NCI-H2171 (cell line): ENCODE results near the gene CATSPERD.
"Not testable (repeated sequence)": the region's sequence is repeated elsewhere in the genome, so short reads cannot be mapped to it uniquely, and the experiment has no call there.

Experiments used
- DNase-seq: peaks from one replicate; lab custom pipeline; 2025; lab: John Stamatoyannopoulos, UW

The CATSPERD gene

DNA sequence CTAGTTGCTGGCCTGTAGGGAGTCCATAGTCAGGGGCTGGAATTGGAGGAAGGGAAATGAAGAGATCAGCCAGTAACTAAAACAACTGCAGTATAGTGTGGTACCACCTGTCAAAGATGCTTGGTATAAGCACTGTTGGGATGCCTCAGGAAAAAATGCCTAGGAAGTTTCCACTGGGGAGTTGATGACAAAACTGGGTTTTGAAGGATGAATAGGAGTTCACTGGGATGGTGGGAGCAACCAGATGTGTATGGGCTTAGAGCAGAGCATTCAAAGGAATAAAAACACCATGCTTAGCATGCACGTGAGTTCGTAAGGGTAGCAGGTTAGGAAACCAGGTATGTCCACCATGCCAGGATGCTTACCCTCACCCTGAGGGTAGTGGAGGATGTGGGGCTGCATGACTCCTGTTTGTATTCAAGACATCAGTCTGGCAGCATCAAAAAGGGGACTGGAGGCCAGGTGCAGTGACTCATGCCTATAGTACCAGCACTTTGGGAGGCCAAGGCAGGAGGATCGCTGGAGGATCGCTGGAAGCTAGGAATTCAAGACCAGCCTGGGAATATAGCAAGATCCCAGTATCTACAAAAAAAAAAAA is 7.1 kb downstream of the CATSPERD start:
- no peak for DNase-seq

- DNase-seq, result not testable (repeated sequence)
Measured at GRCh38 chr19:5733172-5733571, 12.7 kb downstream of the CATSPERD start.

DNA sequence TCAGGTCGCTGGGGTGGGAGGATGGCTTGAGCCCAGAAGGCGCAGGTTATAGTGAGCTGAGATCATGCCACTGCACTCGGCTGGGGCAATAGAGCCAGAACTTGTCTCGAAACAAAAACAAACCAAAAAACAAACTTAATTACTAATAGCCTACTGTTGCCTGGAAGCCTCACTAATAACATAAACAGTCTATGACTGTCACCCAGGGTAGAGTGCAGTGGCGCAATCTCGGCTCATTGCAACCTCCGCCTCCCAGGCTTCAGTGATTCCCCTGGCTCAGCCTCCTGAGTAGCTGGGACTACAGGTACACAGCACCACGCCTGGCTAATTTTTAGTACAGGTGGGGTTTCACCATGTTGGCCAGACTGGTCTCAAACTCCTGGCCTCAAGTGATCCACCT is 18.0 kb downstream of the CATSPERD start:
- DNase-seq, result no peak

GRCh38 chr19:5742051-5742450 is 21.6 kb downstream of the CATSPERD start:
- no peak for DNase-seq

GRCh38 chr19:5743630-5744029 is 23.2 kb downstream of the CATSPERD start:
- DNase-seq, result no peak

DNA sequence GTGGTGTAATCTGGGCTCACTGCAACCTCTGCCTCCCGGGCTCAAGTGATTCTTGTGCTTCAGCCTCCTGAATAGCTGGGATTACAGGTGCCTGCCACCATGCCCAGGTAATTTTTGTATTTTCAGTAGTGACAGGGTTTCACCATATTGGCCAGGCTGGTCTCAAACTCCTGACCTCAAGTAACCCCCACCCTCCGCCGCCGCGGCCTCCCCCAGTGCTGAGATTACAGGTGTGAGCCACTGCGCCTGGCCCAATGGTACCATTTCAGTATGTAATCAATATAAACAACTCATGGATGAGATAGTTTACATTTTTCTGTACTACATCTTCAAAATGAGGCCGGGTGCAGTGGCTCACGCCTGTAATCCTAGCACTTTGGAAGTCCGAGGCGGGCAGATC is 24.6 kb downstream of the CATSPERD start:
- not testable (repeated sequence) for DNase-seq

DNA sequence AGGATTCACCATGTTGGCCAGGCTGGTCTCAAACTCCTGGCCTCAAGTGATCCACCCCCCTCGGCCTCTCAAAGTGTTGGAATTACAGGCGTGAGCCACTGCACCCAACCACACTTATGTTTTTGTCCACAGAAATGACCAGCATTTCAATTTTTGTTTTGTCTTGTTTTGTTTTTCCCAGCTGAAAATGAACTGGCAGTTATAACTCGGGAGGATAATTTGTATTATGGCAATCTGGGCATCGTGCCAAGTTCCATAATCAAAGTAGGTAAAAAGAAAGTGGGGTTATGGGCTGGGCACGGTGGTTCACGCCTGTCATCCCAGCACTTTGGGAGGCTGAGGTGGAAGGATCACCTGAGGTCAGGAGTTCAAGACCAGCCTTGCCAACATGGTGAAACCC is 28.5 kb downstream of the CATSPERD start:
- peak; percentile 12 for DNase-seq

GRCh38 chr19:5749505-5749904 is 29.1 kb downstream of the CATSPERD start:
- DNase-seq, result no peak

GRCh38 chr19:5751709-5752108 is 31.3 kb downstream of the CATSPERD start:
- DNase-seq, result no peak

DNA sequence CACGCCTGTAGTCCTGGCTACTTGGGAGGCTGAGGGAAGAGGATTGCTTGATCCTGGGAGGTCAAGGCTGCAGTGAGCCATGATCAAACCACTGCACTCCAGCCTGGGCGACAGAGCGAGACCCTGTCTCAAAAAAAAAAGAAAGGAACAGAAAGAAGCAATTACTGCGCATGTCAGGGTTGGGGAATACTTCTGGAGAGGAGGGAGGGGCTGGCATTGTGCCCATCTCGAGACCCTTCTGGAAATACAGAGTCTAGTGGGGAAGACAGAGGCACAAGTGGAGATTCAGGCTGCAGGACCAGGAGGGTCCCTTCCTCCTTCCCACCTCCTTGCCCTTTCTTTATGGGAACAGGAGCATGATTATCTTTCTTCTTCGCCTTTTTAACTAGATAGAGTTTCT is 33.3 kb downstream of the CATSPERD start:
- DNase-seq, result no peak

GRCh38 chr19:5762608-5763217 is 42.3 kb downstream of the CATSPERD start:
- no peak for DNase-seq

DNA sequence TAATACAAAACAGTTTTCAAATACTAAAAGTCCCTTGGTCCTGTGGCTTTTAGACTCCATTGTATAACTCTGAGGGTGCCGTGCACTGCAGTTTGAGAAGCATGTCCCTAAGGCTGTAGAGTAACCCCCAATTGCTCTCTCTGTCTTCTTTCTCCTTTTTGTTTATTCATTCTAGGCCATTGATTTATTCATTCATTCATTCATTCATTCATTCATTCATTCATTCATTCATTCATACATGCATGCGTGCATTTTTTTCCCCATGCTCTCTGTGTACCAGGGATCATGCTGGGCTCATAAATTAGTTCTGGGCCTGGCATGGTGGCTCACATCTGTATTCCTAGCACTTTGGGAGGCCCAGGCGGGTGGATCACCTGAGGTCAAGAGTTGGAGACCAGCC is 44.8 kb downstream of the CATSPERD start:
- DNase-seq, result no peak

DNA sequence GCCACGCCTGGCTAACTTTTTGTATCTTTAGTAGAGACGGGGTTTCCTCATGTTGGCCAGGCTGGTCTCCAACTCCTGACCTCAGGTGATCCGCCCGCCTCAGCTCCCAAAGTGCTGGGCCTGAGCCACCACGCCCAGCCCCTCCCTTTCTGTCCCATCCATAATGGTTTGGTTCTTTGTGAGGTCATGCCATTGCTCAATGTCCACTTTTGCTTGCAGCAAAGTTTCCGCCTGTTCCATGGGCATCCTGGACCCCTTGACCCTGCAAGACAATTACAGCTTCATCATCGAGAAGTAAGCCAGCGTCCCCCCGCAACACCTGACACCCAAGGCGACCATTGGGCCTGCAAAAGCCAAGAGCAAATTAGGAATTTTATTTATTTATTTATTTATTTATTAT is 47.5 kb downstream of the CATSPERD start:
- no peak for DNase-seq

DNA sequence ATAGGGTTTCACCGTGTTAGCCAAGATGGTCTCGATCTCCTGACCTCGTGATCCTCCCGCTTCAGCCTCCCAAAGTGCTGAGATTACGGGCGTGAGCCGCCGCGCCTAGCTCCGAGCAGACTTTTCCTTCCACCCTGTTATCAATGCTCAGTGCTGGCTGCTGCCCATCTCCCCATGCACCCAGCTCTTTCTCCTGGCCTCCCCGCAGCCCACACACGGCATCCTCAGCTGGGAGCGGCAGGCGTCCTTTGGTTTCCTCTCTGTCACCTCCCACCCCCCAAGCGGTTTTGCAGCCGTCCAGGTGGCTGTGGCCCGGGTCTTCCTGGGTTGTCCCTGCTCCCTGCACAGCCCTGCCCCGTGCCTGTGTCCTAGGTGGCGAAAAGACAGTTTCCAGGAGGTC is 52.0 kb downstream of the CATSPERD start:
- no peak for DNase-seq

GRCh38 chr19:5773276-5773675 is 52.8 kb downstream of the CATSPERD start:
- no peak for DNase-seq

DNA sequence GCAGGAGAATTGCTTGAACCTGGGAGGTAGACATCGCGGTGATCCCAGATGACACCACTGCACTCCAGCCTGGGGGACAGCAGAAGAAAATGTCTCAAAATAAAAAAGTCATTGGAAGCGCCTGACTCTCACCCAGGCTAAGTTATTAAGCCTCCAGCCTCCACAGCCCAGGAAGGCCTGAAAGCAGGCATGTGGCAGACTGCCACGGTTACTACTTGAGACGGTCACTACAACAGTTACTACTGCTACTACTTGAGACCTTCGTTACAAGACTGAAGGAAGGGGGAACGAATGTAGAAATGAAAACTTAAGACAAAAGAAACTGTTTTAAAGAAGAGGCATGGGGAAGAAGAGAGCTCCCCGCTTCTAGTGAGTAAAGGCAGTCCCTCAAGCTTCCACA is 54.5 kb downstream of the CATSPERD start:
- no peak for DNase-seq

GRCh38 chr19:5775668-5776309 is 55.4 kb downstream of the CATSPERD start:
- DNase-seq, result no peak

DNA sequence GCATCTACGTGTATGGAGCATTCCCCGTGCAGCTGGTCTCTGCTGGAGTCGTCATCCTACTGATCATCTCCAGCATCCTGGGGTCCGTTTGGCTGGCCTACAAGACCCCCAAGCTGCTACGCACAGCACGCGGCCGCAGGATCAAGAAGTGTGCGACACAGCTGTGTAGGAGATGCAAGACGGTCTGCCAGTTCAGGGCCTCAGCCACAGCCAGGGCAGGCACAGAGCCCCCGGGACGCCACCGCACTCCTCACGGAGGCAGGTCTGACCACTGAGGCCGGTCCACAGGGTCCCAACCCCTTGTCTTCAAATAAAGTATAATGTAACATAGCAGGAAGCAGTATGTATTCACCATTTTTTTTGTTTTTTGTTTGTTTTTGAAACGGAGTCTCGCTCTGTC is 58.0 kb downstream of the CATSPERD start:
- DNase-seq, result no peak

- DNase-seq, result not testable (repeated sequence)
Measured at GRCh38 chr19:5780916-5781315, 60.5 kb downstream of the CATSPERD start.

DNA sequence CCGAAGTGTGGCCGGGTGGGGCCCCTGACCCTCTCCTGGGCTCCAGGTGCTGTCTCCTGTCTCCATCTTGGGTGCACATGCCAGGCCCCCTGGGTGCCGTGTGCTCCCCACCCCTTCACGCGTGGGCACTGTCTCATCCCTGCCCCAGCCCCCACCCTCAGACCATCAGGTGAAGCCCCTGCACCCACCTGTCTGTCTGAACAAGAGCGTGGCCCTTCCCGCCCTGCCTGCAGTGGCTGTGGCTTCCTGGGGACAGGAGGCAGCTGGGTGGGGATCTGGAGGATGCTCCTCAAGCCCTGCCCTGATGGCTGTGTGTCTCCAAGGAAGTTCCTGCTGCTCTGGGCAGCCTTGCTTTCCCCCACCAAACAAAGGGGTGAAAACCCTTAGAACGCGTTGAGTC is 61.9 kb downstream of the CATSPERD start:
- DNase-seq, result no peak

- DNase-seq, result no peak
Measured at GRCh38 chr19:5782945-5783919, 62.8 kb downstream of the CATSPERD start.

GRCh38 chr19:5784581-5785147 is 64.2 kb downstream of the CATSPERD start, which contains the start of gene PRR22:
Gene PRR22, minus strand, starts transcription at chr19:5784746. Its CDS starts 86 bp downstream, at chr19:5784660.
- DNase-seq, result no peak
